HepG2 (cell line): Measurements from ENCODE around the gene TAF12. TPM values are rescaled to one million over a fixed set of nuclear protein-coding genes. Genes with fewer than 3 reads are reported as not detected.
A peak's percentile ranks its signal among the peaks of the same experiment; 100 is the strongest.

Source experiments
- ATAC-seq: fragments of 200-7000 bp; cut with Tn5 transposase; 3 replicates; pipeline ENCODE4 v1.9.1; 2020; ENCODE audit warnings: mild to moderate bottlenecking, moderate library complexity
- BruUV-seq: library from RNA; stranded (reverse); fragments of 400-500 nt; replicated peaks from 2 replicates; lab custom pipeline; 2021; lab: Mats Ljungman, UMichigan
- CTCF ChIA-PET: fragments of 300-600 bp; formaldehyde crosslinking; extraction: SDS; loops from one replicate; lab custom pipeline; 2021; ENCODE audit warnings: low total read pairs, inconsistent platforms, low intra/inter-chr PET ratio; lab: Yijun Ruan, JAX
- POLR2A ChIA-PET: fragments of 350-600 bp; sonication (Branson Sonifier 250); formaldehyde crosslinking; loops from one replicate; lab custom pipeline; 2020; ENCODE audit warnings: antibody characterized with exemption, inconsistent platforms; lab: Yijun Ruan, JAX
- DNase-seq: peaks from one replicate; pipeline ENCODE4 v3.0.0-alpha.2; 2015; ENCODE audit warnings: low spot score
- FAIRE-seq: peaks from 3 replicates; lab custom pipeline; 2011; peaks lifted over from hg19 to GRCh38; lab: Jason Lieb, UNC
- H2AFZ ChIP-seq: one replicate; pipeline ENCODE4 v1.6.1; 2011; ENCODE audit warnings: low read length, inconsistent platforms
- H3K27ac ChIP-seq: fragments of 300-600 bp; 3 replicates; pipeline ENCODE4 v1.8.0; 2011; ENCODE audit warnings: mixed run types, mild to moderate bottlenecking, mixed read lengths, low read length, inconsistent platforms; ENCODE audit not compliant: insufficient read depth; ENCODE audit errors: extremely low read length
- H3K27me3 ChIP-seq, 2 experiments: fragments of 200-600 bp in 1 of 2; 2 replicates in 1 of 2; 3 replicates in 1 of 2; pipeline versions ENCODE4 v1.6.0 to v1.8.0; 2011; ENCODE audit warnings: low read length in 2 of 2, mild to moderate bottlenecking in 2 of 2, moderate library complexity in 2 of 2, inconsistent platforms in 1 of 2; ENCODE audit not compliant: insufficient read depth in 2 of 2, control insufficient read depth in 1 of 2
- H3K36me3 ChIP-seq, 2 experiments: fragments of 200-600 bp in 1 of 2; replicated peaks in 1 of 2; 2 replicates in 1 of 2; 3 replicates in 1 of 2; pipeline versions ENCODE4 v1.5.1 to v1.8.0; 2011; ENCODE audit warnings: low read length in 2 of 2, inconsistent platforms in 1 of 2; ENCODE audit not compliant: insufficient read depth in 2 of 2, control insufficient read depth in 1 of 2
- H3K4me1 ChIP-seq: 2 replicates; pipeline ENCODE4 v1.5.1; 2012; ENCODE audit warnings: low read length, inconsistent platforms; ENCODE audit not compliant: insufficient read depth
- H3K4me2 ChIP-seq: 2 replicates; pipeline ENCODE4 v1.6.0; 2011; ENCODE audit warnings: low read depth, low read length, inconsistent platforms
- H3K4me3 ChIP-seq, 3 experiments: fragments of 200-600 bp in 1 of 3; sonication (generic), shearing (Covaris generic) in 1 of 3; replicated peaks in 1 of 3; 2 replicates each; pipeline ENCODE4 v1.5.1; 2011 to 2016; ENCODE audit warnings: low read length in 3 of 3, inconsistent platforms in 2 of 3, low read depth in 2 of 3, mild to moderate bottlenecking in 2 of 3, control low read depth in 1 of 3, mixed read lengths in 1 of 3; ENCODE audit not compliant: insufficient read depth in 1 of 3
- H3K79me2 ChIP-seq: one replicate; pipeline ENCODE4 v1.6.1; 2011; ENCODE audit warnings: low read length, inconsistent platforms; ENCODE audit not compliant: insufficient read depth
- H3K9ac ChIP-seq: 2 replicates; pipeline ENCODE4 v1.6.0; 2011; ENCODE audit warnings: mild to moderate bottlenecking, low read depth, low read length, inconsistent platforms; ENCODE audit not compliant: insufficient read depth
- H3K9me3 ChIP-seq: 2 replicates; pipeline ENCODE4 v1.5.1; 2012; ENCODE audit warnings: mild to moderate bottlenecking, low read length
- H4K20me1 ChIP-seq: 2 replicates; pipeline ENCODE4 v1.6.0; 2011; ENCODE audit warnings: inconsistent platforms, mild to moderate bottlenecking, low read length, moderate library complexity; ENCODE audit not compliant: insufficient read depth
- CTCF ChIP-seq: sonication (generic); formaldehyde crosslinking; IDR thresholded peaks from 2 replicates; pipeline ENCODE4 v1.5.0; 2020; ENCODE audit warnings: mild to moderate bottlenecking, missing genetic modification reagents, moderate library complexity
- NCOA2 ChIP-seq: sonication (generic); formaldehyde crosslinking; IDR thresholded peaks from 2 replicates; pipeline ENCODE4 v1.8.0; 2022; ENCODE audit warnings: inconsistent platforms
- NKX3-1 ChIP-seq: sonication (generic); formaldehyde crosslinking; IDR thresholded peaks from 2 replicates; pipeline ENCODE4 v1.5.0; 2020; ENCODE audit warnings: missing genetic modification reagents
- RAD21 ChIP-seq: fragments of 450-650 bp; formaldehyde crosslinking; IDR thresholded peaks from 2 replicates; pipeline ENCODE4 v1.5.0; 2020; ENCODE audit warnings: mild to moderate bottlenecking
- SRSF9 ChIP-seq: fragments of 200-400 bp; formaldehyde crosslinking; IDR thresholded peaks from 2 replicates; pipeline ENCODE4 v1.6.1; 2018; ENCODE audit warnings: borderline replicate concordance, mild to moderate bottlenecking, low read depth, low read length; ENCODE audit not compliant: insufficient read depth, poor library complexity, severe bottlenecking
- ZBTB38 ChIP-seq: sonication (generic); formaldehyde crosslinking; IDR thresholded peaks from 2 replicates; pipeline ENCODE4 v1.5.1; 2020; ENCODE audit warnings: mild to moderate bottlenecking, missing genetic modification reagents
- ZFP37 ChIP-seq: sonication (generic); formaldehyde crosslinking; IDR thresholded peaks from 2 replicates; pipeline ENCODE4 v1.4.0; 2020; ENCODE audit warnings: missing genetic modification reagents, borderline replicate concordance
- ZNF629 ChIP-seq: sonication (generic); formaldehyde crosslinking; conservative IDR thresholded peaks from 2 replicates; pipeline ENCODE4 v1.5.0; 2020; ENCODE audit warnings: missing genetic modification reagents
- ZNF775 ChIP-seq: sonication (generic); formaldehyde crosslinking; IDR thresholded peaks from 2 replicates; pipeline ENCODE4 v1.4.0; 2020; ENCODE audit warnings: missing genetic modification reagents, mild to moderate bottlenecking, moderate library complexity, borderline replicate concordance
- WGBS: methylation state at CpG from one replicate; pipeline ENCODE4 v1.1.6; 2017; ENCODE audit warnings: low lambda C conversion rate; 5-methylcytosine and 5-hydroxymethylcytosine counted together
- in situ Hi-C: cut with HindIII; loops from 2 replicates; pipeline ENCODE4 v1.10.0; 2017; ENCODE audit warnings: low pct_unique_long_range_greater_than_20kb; ENCODE audit not compliant: extremely low pct_ligation_motif_present
- intact Hi-C: fragments of 100-400 bp; cut with micrococcal nuclease; formaldehyde crosslinking; loops from one replicate; pipeline ENCODE4 v1.10.0; 2022; ENCODE audit not compliant: unreplicated experiment
- polyA plus RNA-seq, 8 experiments: library from polyadenylated mRNA; depleted of rRNA in 3 of 8; stranded (reverse) in 7 of 8; unstranded in 1 of 8; fragments of >200 nt; fragmentation: Illumina TruSeq in 4 of 8; extraction: Trizol in 4 of 8; gene quantifications; 2 replicates each; pipeline versions ENCODE4 v1.2.1 to v1.2.3, GENCODE V29; 2011 to 2016; ENCODE audit warnings: low read depth in 4 of 8, missing spikeins in 1 of 8, mixed read lengths in 1 of 8; ENCODE audit not compliant: insufficient read depth in 1 of 8
- total RNA-seq, 5 experiments: library from RNA; depleted of rRNA; stranded (reverse); fragments of >200 nt; fragmentation: Illumina TruSeq; extraction: Trizol; gene quantifications; 2 replicates each; pipeline ENCODE4 v1.2.3, GENCODE V29; 2016; ENCODE audit warnings: low read depth in 1 of 5
- TF ChIP-seq, protein P1 (sequence below): sonication (generic); formaldehyde crosslinking; IDR thresholded peaks from 2 replicates; pipeline ENCODE4 v1.4.0; 2020; ENCODE audit warnings: mild to moderate bottlenecking, missing genetic modification reagents

Gene TAF12
- total and polyA plus RNA-seq, 2 of the 13 experiments (the other 11 are each of a cell fraction or from before 2014, with no cell fraction given), result 16.3 to 17.1 TPM

DNA sequence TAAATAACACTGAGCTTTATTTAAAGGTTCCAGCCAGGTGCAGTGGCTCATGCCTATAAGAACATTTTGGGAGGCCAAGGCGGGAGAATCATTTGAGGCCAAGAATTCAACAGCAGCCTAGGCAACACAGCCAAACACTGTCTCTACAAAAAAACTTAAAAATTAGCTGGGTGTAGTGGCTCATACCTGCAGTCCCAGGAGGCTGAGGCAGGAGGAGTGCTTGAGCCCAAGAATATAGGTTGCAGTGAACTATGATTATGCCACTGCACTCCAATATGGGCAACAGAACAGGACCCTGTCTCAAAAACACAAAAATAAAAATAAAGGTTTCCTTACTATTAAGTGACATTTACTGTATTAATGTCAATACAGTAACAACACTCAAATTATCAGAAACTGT lies 2.1 kb downstream of the TAF12 start (continued):
- peak; percentile 41 for TF ChIP-seq CTCF (CRISPR knock-in tag)
- TF ChIP-seq ZBTB38 (CRISPR knock-in tag), result no peak
- no peak for TF ChIP-seq SRSF9
- peak; percentile 21; the same call in 1 of the 2 replicates for TF ChIP-seq RAD21 (CRISPR knock-in tag)
- no peak for TF ChIP-seq ZNF775 (CRISPR knock-in tag)

DNA sequence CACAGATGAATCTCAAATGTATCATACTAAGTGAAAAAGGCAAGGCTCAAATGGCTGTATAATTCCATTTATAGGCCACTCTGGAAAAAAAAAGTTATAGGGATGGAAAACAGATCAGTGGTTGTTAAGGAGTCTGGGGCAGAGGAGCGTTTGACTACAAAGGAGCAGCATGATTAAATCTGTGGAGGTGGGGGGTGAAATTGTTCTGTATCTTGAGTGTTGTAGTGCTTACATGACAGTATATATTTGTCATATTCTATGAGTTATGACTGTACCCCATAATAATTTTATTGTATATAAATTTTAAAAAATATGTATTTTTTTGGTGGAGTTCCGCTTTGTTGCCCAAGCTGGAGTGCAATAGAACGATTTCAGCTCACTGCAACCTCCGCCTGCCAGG lies 10.3 kb downstream of the TAF12 start:
- 94% methylated on average over 4 of the region's 4 CpGs for WGBS
- Histone ChIP-seq H3K79me2 (no peaks in the 10 kb centered on the region), H3K4me3 (no peak overlapping the region), H4K20me1 (no peaks in the 10 kb centered on the region), H3K27me3 (no peaks in the 10 kb centered on the region), H2AFZ (no peak overlapping the region), H3K4me2 (no peak overlapping the region), H3K36me3 (no peaks in the 10 kb centered on the region), H3K9ac (no peak overlapping the region), H3K4me1 (peaks cover 11% of the 10 kb centered on the region), H3K27ac (no peak overlapping the region), H3K9me3 (no peaks in the 10 kb centered on the region)
- ChIA-PET CTCF (no interaction called here), POLR2A (interaction anchor here (0.6 kb wide), 1 partner anchor 121 kb away, joined by 3 read pairs; no protein-coding TSS in a partner anchor)
- TF ChIP-seq ZFP37 (CRISPR knock-in tag), result no peak
- TF ChIP-seq, protein P1, sequence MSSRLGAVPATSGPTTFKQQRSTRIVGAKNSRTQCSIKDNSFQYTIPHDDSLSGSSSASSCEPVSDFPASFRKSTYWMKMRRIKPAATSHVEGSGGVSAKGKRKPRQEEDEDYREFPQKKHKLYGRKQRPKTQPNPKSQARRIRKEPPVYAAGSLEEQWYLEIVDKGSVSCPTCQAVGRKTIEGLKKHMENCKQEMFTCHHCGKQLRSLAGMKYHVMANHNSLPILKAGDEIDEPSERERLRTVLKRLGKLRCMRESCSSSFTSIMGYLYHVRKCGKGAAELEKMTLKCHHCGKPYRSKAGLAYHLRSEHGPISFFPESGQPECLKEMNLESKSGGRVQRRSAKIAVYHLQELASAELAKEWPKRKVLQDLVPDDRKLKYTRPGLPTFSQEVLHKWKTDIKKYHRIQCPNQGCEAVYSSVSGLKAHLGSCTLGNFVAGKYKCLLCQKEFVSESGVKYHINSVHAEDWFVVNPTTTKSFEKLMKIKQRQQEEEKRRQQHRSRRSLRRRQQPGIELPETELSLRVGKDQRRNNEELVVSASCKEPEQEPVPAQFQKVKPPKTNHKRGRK (CRISPR knock-in tag), result no peak
- TF ChIP-seq NKX3-1 (CRISPR knock-in tag), result no peak
- TF ChIP-seq NCOA2, result no peak
- no peak for TF ChIP-seq ZNF629 (CRISPR knock-in tag)
- intact Hi-C loops, result no loop called here
- no TSS peak for BruUV-seq
- in situ Hi-C loops, result no loop called here
- FAIRE-seq (no peak), ATAC-seq (no peak), DNase-seq (no peak)
